Stimulated activated CD8-positive, alpha-beta memory T cell treated with anti-CD3 and anti-CD28 coated beads, Interleukin-15, amount 100 ng/mL, for 4 hours (primary cell): ENCODE results near the gene SNX9.
"Not testable (repeated sequence)": the region's sequence is repeated elsewhere in the genome, so short reads cannot be mapped to it uniquely, and the experiment has no call there.

Experiments
- DNase-seq, 2 donors: peaks; one replicate each; pipeline ENCODE4 v3.0.0-alpha.2; 2020; ENCODE audit warnings: low read depth in 2 of 2

The SNX9 gene

GRCh38 chr6:157953580-157954091 lies 130.6 kb downstream of the SNX9 start:
- DNase-seq: no peak

- DNase-seq: no peak
Measured at GRCh38 chr6:157954150-157955117, 131.4 kb downstream of the SNX9 start.

DNA sequence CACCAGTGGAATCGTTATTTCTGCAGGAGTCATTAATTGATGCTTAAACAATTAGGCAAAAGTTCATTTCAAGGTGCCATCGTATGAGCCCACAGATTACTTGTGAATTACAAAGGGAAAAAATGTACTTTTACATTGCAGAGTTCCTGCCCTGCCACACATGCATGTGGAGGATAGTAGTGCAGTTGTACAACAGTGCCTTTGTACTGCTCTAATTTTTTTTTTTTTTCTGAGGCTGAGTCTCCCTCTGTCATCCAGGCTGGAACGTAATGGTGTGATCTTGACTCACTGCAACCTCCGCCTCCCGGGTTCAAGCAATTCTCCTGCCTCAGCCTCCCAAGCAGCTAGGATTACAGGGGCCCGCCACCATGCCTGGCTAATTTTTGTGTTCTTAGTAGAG lies 132.6 kb downstream of the SNX9 start:
- no peak for DNase-seq

DNA sequence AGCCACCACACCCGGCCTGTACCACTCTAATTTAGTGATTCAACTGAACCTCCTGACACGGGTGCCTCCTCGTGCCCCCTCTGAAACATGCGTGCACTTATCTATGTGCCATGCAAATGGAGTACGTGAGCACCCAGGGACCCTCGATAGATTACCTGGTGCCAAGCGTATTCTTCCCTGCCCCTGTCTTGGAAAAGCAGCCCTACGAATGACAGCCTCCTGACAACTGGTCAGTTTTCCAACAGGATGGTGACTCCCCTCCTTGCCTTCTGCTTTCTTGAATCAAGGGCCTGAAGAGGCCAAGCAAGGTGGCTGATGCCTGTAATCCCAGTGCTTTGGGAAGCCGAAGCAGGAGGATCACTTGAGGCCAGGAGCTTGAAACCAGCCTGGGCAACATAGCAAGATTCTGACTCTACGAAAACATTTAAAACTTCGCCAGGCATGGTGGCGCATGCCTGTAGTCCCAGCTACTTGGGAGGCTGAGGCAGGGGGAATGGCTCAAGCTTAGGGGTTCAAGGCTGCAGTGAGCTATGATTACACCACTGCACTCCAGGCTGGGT lies 133.2 kb downstream of the SNX9 start:
- DNase-seq: no peak

GRCh38 chr6:157959451-157960227 lies 136.6 kb downstream of the SNX9 start:
- no peak for DNase-seq

DNA sequence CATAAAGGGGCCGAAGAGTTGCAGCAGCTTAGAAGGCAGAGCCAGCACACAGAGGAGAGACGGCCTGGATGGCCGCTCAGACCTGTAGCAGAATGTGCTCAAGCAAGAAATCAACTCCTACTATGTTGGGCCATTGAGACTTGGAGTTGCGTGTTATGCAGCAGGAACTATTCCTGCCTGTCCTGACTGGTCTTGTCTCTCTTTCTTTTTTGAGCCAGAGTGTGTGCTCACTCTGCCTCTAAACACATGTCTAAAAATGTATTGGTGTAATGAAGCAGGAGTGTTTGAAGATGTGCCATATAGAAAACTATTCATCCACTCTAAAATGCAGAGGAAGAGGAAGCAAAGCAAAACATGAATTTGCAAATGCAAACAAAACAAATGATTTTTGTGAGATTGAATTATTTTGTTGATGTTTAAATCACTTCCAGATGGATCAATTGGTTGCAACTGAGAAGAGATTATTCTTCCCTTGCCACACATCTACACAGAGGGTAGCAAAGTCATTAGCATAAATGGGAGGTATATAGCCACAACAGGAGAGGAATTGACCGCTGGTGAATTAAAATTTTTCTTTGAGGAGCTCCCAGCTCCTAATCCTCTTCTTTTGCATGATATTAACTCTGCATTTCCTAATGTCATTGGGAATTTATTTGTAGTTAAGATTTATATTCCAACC lies 138.2 kb downstream of the SNX9 start:
- DNase-seq: no peak

DNA sequence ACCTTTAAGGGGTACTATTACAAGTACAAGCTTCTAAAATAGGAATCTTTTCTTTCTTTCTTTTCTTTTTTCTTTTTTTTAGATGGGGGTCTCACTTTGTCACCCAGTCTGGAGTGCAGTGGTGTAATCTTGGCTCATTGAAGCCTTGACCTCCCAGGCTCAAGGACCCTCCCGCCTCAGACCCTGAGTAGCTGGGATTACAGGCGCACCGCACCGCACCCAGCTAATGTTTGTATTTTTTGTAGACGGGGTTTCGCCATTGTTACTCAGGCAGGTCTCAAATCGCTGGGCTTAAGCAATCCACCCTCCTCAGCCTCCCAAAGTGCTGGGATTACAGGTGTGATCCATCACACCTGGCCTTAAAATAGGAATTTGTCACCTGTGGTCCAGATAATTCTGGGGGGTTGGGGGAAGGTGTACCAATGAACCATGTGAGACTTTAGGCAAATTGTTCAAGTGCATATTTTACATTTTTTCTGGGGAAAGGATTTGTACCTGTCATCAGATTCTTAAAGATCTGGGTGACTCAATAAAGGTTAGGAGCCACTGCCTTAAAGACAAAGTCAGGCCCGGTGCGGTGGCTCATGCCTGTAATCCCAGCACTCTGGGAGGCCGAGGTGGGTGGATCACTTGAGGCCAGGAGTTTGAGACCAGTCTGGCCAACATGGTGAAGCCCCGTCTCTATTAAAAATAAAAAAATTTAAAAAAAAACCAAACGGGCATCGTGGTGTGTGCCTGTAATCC lies 139.0 kb downstream of the SNX9 start:
- no peak for DNase-seq

GRCh38 chr6:157962601-157963302 lies 139.7 kb downstream of the SNX9 start:
- no peak for DNase-seq

GRCh38 chr6:157964100-157964499 lies 141.1 kb downstream of the SNX9 start:
- DNase-seq: no peak

GRCh38 chr6:157965387-157965786 lies 142.3 kb downstream of the SNX9 start:
- no peak for DNase-seq

GRCh38 chr6:157966589-157966977 lies 143.5 kb downstream of the SNX9 start:
- no peak for DNase-seq

DNA sequence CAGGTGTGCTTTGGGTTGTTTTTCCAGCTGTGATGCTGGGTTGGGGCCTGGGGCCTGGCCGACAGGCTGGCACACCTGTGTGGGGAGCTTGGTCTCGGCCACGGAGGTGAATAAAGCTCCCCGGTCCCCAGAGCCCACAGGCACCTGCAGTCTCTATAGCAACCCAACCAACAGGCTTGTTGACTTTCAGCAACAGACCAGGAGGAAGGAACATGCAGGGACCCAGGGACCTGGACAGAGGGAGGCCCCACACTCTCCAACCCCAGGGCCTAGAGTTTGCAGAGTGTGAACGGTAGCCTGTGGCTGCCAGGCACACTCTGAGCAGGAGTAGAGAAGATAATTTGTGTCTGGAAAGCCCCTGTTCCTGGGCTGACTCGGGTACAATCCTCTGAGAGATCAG lies 144.0 kb downstream of the SNX9 start:
- no peak for DNase-seq

- DNase-seq: no peak
Measured at GRCh38 chr6:157967486-157967885, 144.4 kb downstream of the SNX9 start.

GRCh38 chr6:157972177-157972576 lies 149.1 kb downstream of the SNX9 start:
- not testable (repeated sequence) for DNase-seq

DNA sequence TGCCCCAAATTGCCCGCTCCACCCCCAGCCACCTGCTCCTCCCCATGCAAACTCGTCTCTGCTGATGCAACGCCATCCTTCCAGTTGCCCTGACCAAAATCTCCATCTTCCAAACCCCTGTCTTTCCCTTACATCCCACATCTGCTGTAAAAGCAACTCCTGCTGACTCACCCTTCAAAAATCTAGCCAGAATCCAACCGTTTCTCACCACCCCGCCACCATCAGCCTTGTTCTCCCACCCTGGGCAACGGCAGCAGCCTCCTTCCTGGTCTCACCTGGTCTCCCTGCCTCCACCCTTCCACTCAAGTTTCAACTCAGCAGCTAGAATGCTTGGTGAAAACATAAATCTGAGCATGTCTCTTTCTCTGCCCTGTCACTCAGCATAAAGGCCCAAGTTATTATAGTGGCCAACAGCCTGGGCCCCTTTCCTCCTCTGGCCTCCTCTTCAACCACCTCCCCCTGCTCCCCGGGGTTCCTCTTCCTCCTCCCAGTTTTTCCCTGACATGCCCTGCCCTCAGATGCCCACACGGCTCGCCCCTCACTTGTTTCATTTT lies 151.4 kb downstream of the SNX9 start:
- no peak for DNase-seq

- DNase-seq: no peak
Measured at GRCh38 chr6:157974967-157975366, 151.9 kb downstream of the SNX9 start.

- DNase-seq: no peak
Measured at GRCh38 chr6:157975456-157975855, 152.4 kb downstream of the SNX9 start.

- no peak for DNase-seq
Measured at GRCh38 chr6:157976345-157977175, 153.5 kb downstream of the SNX9 start.

DNA sequence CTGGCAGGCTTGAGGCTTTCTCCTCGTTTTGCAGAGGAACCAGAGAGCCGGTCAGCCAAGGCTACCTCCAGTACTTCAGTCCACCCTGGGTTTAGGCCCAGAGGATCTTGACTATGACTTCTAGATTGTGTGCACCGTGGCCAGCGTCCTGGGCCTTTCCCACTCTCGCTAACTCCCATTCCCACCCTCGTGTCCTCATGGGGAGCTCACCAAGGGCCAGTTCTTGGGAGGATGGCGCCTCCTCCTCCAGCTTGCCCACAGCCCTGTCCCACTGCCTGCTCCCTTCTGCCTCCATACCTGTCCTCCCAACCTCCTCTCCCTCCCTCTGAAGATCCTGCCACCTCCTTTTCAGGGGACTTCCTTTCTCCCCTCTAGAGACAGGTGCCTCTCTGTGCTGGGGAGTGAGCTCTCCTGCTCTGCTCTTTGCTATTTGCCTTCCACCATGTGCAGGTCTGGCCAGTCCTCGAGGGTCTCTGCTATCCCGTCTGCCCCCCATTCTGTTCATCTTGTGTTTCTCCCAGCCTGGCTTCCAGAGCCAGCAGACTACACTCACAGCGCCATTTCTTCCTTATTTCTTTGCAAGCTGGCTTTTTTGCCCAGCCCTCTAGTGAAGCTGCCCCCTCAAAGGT lies 154.2 kb downstream of the SNX9 start:
- DNase-seq: no peak
